ENCODE data around the gene ADAM12. TPM values are rescaled to one million over a fixed set of nuclear protein-coding genes. Genes with fewer than 3 reads are reported as not detected.

Gene ADAM12
- total RNA-seq, 2 experiments from 2014 or later = 1.2 to 1.5 TPM

DNA sequence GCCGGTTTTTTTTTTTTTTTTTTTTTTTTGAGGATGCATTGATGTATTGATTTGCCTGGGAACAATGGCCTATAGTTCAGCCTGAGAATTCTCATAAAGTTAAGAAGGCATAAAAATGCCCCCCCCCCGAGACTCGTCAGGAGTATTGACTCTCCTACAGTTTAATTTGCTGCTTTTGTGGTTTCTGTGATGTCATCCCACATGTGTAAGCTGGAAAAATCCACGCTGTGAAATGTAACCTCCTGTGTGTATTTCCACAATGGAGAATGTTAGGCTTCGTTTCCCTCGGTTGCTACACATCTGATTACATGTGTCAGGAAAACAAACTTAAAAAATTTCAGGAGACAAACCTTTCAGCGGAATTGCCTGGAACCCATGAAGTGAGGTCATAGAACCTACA, 374.0 kb downstream of the ADAM12 start:
- Mint-ChIP-seq H3K9me3 (no peaks in the 10 kb centered on the region), H3K4me3 (no peak overlapping the region), H3K27ac (no peak overlapping the region), H3K36me3 (ENCODE audit: low read depth) (no peaks in the 10 kb centered on the region), H3K27me3 (peaks cover 4% of the 10 kb centered on the region), H3K4me1 (ENCODE audit: low read depth) (no peaks in the 10 kb centered on the region)
- TF ChIP-seq, protein P1, sequence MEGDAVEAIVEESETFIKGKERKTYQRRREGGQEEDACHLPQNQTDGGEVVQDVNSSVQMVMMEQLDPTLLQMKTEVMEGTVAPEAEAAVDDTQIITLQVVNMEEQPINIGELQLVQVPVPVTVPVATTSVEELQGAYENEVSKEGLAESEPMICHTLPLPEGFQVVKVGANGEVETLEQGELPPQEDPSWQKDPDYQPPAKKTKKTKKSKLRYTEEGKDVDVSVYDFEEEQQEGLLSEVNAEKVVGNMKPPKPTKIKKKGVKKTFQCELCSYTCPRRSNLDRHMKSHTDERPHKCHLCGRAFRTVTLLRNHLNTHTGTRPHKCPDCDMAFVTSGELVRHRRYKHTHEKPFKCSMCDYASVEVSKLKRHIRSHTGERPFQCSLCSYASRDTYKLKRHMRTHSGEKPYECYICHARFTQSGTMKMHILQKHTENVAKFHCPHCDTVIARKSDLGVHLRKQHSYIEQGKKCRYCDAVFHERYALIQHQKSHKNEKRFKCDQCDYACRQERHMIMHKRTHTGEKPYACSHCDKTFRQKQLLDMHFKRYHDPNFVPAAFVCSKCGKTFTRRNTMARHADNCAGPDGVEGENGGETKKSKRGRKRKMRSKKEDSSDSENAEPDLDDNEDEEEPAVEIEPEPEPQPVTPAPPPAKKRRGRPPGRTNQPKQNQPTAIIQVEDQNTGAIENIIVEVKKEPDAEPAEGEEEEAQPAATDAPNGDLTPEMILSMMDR (IDR thresholded peaks at IDR 0.05) = no peak
- H3K27me3 ChIP-seq (ENCODE audit: control insufficient read depth in 1 of 2, insufficient read depth in 2 of 2, low read length in 2 of 2) = peaks cover 0 to 2% of the 10 kb centered on the region in 2 experiments
- no peaks in the 10 kb centered on the region for H3K9me3 ChIP-seq (ENCODE audit: control insufficient read depth in 1 of 2, insufficient read depth in 1 of 2, low read length in 2 of 2)
- intact Hi-C loops (cut with DNase I, micrococcal nuclease) = no loop called here
- POLR2A ChIA-PET = no interaction called here
- no peak overlapping the region for H3K27ac ChIP-seq (ENCODE audit: low read depth in 1 of 2, low read length in 2 of 2)
- DNase-seq (no peak), ATAC-seq (ENCODE audit: poor library complexity) (no peak)
- H3K4me3 ChIP-seq (ENCODE audit: low read length) = no peak overlapping the region
- no peaks in the 10 kb centered on the region for H3K36me3 ChIP-seq (ENCODE audit: insufficient read depth, low read length)
- H3K4me1 ChIP-seq (ENCODE audit: insufficient read depth, low read length) = no peaks in the 10 kb centered on the region
- CTCF ChIA-PET = no interaction called here

DNA sequence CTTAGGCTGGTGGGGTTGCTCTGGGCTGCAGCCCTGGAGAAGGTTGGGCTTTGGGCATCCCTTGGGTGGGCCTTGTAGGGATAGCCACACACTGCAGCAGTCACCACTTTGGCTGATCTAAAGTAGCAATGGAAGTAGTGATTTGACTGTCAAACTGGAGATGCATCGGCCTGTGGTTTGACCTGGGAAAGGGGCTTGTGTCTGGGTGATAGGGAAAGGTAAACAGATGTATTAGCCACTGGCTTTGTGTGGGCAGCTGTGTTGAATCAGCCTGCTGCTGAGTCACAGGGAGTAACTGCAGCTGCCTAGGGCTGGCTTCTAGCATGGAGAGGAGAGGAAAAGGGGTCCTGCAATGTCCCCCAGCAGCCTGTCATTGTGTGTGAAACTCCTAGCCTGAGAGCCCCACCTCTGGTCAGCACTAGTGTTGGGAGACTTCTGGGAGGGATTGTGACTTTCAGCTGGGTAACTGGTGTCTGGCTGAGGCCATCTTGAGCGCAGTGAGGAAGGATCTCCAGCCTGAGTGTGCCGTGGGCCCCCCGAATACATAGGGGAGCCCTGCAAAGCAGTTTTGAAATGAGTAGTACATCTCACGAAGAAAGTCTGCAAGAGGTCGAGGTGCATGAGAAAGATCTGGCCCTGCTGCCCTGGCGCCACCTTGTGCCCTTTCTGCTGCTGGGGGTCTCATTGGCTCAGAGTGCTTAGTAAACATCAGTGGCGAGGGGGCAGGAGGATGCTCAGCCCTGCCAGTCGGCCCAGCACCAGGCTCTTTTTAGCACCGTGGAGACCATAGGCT, 374.6 kb downstream of the ADAM12 start:
- Mint-ChIP-seq H3K4me3 (no peak overlapping the region), H3K4me1 (ENCODE audit: low read depth) (no peaks in the 10 kb centered on the region), H3K36me3 (ENCODE audit: low read depth) (no peaks in the 10 kb centered on the region), H3K27me3 (peaks cover 4% of the 10 kb centered on the region), H3K27ac (no peak overlapping the region), H3K9me3 (no peaks in the 10 kb centered on the region)
- DNase-seq (peak in 2 of 14 experiments; percentile 8 to 18), ATAC-seq (ENCODE audit: poor library complexity) (no peak)
- intact Hi-C loops (cut with DNase I, micrococcal nuclease) = no loop called here
- peaks cover 0 to 4% of the 10 kb centered on the region in 2 experiments for H3K27me3 ChIP-seq (ENCODE audit: control insufficient read depth in 1 of 2, insufficient read depth in 2 of 2, low read length in 2 of 2)
- CTCF ChIA-PET = interaction anchor here (1.1 kb wide), 1 partner anchor 19 kb away, joined by 3 read pairs; no protein-coding TSS in a partner anchor
- no peak overlapping the region for H3K4me3 ChIP-seq (ENCODE audit: low read length)
- H3K36me3 ChIP-seq (ENCODE audit: insufficient read depth, low read length) = no peaks in the 10 kb centered on the region
- H3K27ac ChIP-seq (ENCODE audit: low read depth in 1 of 2, low read length in 2 of 2) = no peak overlapping the region
- no peaks in the 10 kb centered on the region for H3K9me3 ChIP-seq (ENCODE audit: control insufficient read depth in 1 of 2, insufficient read depth in 1 of 2, low read length in 2 of 2)
- POLR2A ChIA-PET = no interaction called here
- no peaks in the 10 kb centered on the region for H3K4me1 ChIP-seq (ENCODE audit: insufficient read depth, low read length)
- TF ChIP-seq, protein P1 (IDR thresholded peaks at IDR 0.05) = no peak

DNA sequence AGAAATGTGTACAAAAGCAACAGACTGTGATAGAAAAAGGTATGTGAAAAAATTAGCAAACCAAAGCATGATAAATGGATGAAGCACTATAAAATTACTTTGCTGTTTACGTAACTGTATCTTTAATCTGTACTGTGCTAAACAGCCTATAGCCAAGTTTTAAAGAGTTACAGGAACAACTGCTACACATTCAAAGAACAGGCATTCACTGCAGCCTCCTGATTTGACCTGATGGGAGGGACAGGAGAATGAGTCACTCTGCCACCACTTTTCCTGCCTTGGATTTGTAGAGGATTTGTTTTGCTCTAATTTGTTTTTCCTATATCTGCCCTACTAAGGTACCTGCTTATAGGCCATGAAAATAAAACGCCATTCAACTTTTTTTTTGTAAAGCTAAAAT, 375.8 kb downstream of the ADAM12 start:
- H3K36me3 ChIP-seq (ENCODE audit: insufficient read depth, low read length) = no peaks in the 10 kb centered on the region
- Mint-ChIP-seq H3K9me3 (no peaks in the 10 kb centered on the region), H3K4me3 (no peak overlapping the region), H3K4me1 (ENCODE audit: low read depth) (no peaks in the 10 kb centered on the region), H3K27me3 (peaks cover 4% of the 10 kb centered on the region), H3K36me3 (ENCODE audit: low read depth) (no peaks in the 10 kb centered on the region), H3K27ac (no peak overlapping the region)
- POLR2A ChIA-PET = no interaction called here
- DNase-seq = no peak
- intact Hi-C loops (cut with DNase I, micrococcal nuclease) = no loop called here
- no peak overlapping the region for H3K4me3 ChIP-seq (ENCODE audit: low read length)
- no peak overlapping the region for H3K27ac ChIP-seq (ENCODE audit: low read depth in 1 of 2, low read length in 2 of 2)
- no peaks in the 10 kb centered on the region for H3K9me3 ChIP-seq (ENCODE audit: control insufficient read depth in 1 of 2, insufficient read depth in 1 of 2, low read length in 2 of 2)
- no peak for ATAC-seq (ENCODE audit: poor library complexity)
- no peaks in the 10 kb centered on the region for H3K4me1 ChIP-seq (ENCODE audit: insufficient read depth, low read length)
- CTCF ChIA-PET = interaction anchor here (1.1 kb wide), 1 partner anchor 18 kb away, joined by 3 read pairs; no protein-coding TSS in a partner anchor
- H3K27me3 ChIP-seq (ENCODE audit: control insufficient read depth in 1 of 2, insufficient read depth in 2 of 2, low read length in 2 of 2) = peaks cover 0 to 4% of the 10 kb centered on the region in 2 experiments
- TF ChIP-seq, protein P1 (IDR thresholded peaks at IDR 0.05) = no peak

Data from CD4-positive, alpha-beta T cell (primary cell).